Esophagus muscularis mucosa (tissue), 3 donors: ENCODE measurements around the gene DLX3.

Source experiments
- CTCF ChIP-seq, 3 experiments: fragments of 200-600 bp in 2 of 3; fragments of 450-650 bp in 1 of 3; sonication (generic) in 2 of 3; IDR thresholded peaks; one replicate each; pipeline ENCODE4 v1.5.1; 2017 to 2019; ENCODE audit warnings: antibody characterized with exemption in 3 of 3, mild to moderate bottlenecking in 2 of 3, moderate library complexity in 1 of 3
- POLR2AphosphoS5 ChIP-seq, 2 donors: sonication (generic); formaldehyde crosslinking; IDR thresholded peaks; one replicate each; pipeline ENCODE4 v1.6.1; 2017; ENCODE audit warnings: antibody characterized with exemption in 2 of 2

DNA sequence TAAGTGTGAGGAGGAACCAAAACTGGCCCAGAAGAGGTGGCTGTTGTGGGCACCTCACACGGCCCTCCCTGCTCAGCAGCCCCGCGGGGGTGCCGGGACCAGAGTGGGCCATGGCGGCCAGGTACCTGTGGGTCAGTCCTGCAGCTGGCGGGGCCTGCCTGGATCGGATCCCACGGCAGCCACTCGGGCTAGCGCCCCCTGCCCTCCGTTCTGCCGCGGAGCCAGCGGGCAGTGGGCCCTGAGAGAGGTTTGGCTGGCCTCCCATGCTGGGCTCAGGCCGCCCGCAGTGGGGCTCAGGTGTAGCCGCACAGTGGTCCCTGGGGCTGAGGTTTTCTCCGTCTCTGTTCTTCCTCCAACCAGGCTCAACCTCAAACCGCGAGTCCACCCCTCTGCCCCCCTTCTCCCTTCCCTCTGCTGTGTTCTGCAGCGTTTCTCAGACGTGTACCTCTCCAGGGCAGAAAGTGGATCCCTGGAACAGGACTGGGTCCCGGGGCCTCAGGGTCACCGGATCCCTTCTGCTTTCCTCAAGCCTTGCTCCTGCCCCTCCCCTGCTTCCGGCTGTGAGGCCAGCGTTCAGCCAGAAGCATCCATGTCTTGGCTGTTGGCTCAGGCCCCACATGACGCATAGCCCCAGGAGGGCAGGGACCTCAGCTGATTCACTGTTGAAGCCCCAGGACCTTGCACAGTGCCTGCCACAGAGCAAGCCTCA lies 32.3 kb upstream of the DLX3 start:
- TF ChIP-seq POLR2AphosphoS5 (IDR thresholded peaks at IDR 0.05) (peak; percentile 28 to 31), CTCF (IDR thresholded peaks at IDR 0.05) (peak in 2 of 3 experiments; percentile 1 to 33)
